H9 (cell line): Measurements from ENCODE around the gene BBC3. TPM values are rescaled to one million over a fixed set of nuclear protein-coding genes. Genes with fewer than 3 reads are reported as not detected.

Experiments
- DNase-seq: peaks from one replicate; pipeline ENCODE4 v3.0.0-alpha.2; 2017
- H2AFZ ChIP-seq: one replicate; pipeline ENCODE4 v1.6.1; 2013; ENCODE audit warnings: mild to moderate bottlenecking, low read length, control low read depth, moderate library complexity
- H2AK5ac ChIP-seq: 2 replicates; pipeline ENCODE4 v1.6.1; 2013; ENCODE audit warnings: low read length, control low read depth, mixed read lengths; ENCODE audit not compliant: insufficient read length
- H2BK120ac ChIP-seq: one replicate; pipeline ENCODE4 v1.6.1; 2013; ENCODE audit warnings: low read depth, mild to moderate bottlenecking, low read length, control low read depth, inconsistent platforms; ENCODE audit not compliant: poor library complexity, severe bottlenecking
- H2BK12ac ChIP-seq: 2 replicates; pipeline ENCODE4 v1.6.1; 2013; ENCODE audit warnings: low read length, control low read depth, mixed read lengths, low read depth; ENCODE audit not compliant: insufficient read length
- H2BK15ac ChIP-seq: 2 replicates; pipeline ENCODE4 v1.6.1; 2013; ENCODE audit warnings: low read depth, low read length, control low read depth
- H2BK20ac ChIP-seq: one replicate; pipeline ENCODE4 v1.6.1; 2013; ENCODE audit warnings: low read depth, mild to moderate bottlenecking, low read length, control low read depth, inconsistent platforms; ENCODE audit not compliant: poor library complexity, severe bottlenecking
- H2BK5ac ChIP-seq: 2 replicates; pipeline ENCODE4 v1.6.1; 2013; ENCODE audit warnings: low read length, control low read depth, mixed read lengths; ENCODE audit not compliant: insufficient read length
- H3K14ac ChIP-seq: 2 replicates; pipeline ENCODE4 v1.6.1; 2013; ENCODE audit warnings: low read length, control low read depth; ENCODE audit not compliant: insufficient read depth
- H3K18ac ChIP-seq: 2 replicates; pipeline ENCODE4 v1.6.1; 2013; ENCODE audit warnings: low read depth, mild to moderate bottlenecking, mixed read lengths, low read length, control low read depth; ENCODE audit not compliant: insufficient read length
- H3K23ac ChIP-seq: 2 replicates; pipeline ENCODE4 v1.6.1; 2013; ENCODE audit warnings: low read length, control low read depth, mixed read lengths, low read depth; ENCODE audit not compliant: insufficient read length
- H3K23me2 ChIP-seq: 2 replicates; pipeline ENCODE4 v1.6.1; 2013; ENCODE audit warnings: low read depth, mild to moderate bottlenecking, mixed read lengths, low read length, control low read depth; ENCODE audit not compliant: insufficient read length, poor library complexity, severe bottlenecking
- H3K27ac ChIP-seq: 2 replicates; pipeline ENCODE4 v1.5.1; 2013; ENCODE audit warnings: low read length, control low read depth, mixed read lengths, low read depth; ENCODE audit not compliant: insufficient read length
- H3K27me3 ChIP-seq: 2 replicates; pipeline ENCODE4 v1.6.1; 2013; ENCODE audit warnings: low read length, control low read depth, inconsistent platforms; ENCODE audit not compliant: insufficient read depth
- H3K4ac ChIP-seq: 2 replicates; pipeline ENCODE4 v1.6.1; 2013; ENCODE audit warnings: low read depth, mild to moderate bottlenecking, control low read depth, inconsistent platforms, low read length, moderate library complexity
- H3K4me1 ChIP-seq: 2 replicates; pipeline ENCODE4 v1.6.1; 2013; ENCODE audit warnings: low read length, control low read depth, inconsistent platforms; ENCODE audit not compliant: insufficient read depth
- H3K4me2 ChIP-seq: 2 replicates; pipeline ENCODE4 v1.6.1; 2013; ENCODE audit warnings: low read length, control low read depth, mixed read lengths; ENCODE audit not compliant: insufficient read length, insufficient read depth
- H3K56ac ChIP-seq: 2 replicates; pipeline ENCODE4 v1.6.1; 2013; ENCODE audit warnings: low read depth, mild to moderate bottlenecking, mixed read lengths, low read length, control low read depth; ENCODE audit not compliant: insufficient read length
- H3K79me1 ChIP-seq: 2 replicates; pipeline ENCODE4 v1.6.1; 2013; ENCODE audit warnings: low read depth, mild to moderate bottlenecking, moderate library complexity, low read length, control low read depth, inconsistent platforms; ENCODE audit not compliant: insufficient read depth, poor library complexity, severe bottlenecking
- H3K79me2 ChIP-seq: 2 replicates; pipeline ENCODE4 v1.6.1; 2013; ENCODE audit warnings: low read length, control low read depth, inconsistent platforms; ENCODE audit not compliant: insufficient read depth
- H3K9ac ChIP-seq: 2 replicates; pipeline ENCODE4 v1.6.1; 2013; ENCODE audit warnings: low read length, control low read depth, mixed read lengths; ENCODE audit not compliant: insufficient read length; ENCODE audit errors: extremely low read depth
- H3K9me3 ChIP-seq: one replicate; pipeline ENCODE4 v1.6.1; 2013; ENCODE audit warnings: low read depth, low read length, inconsistent platforms; ENCODE audit not compliant: control insufficient read depth
- H3T11ph ChIP-seq: one replicate; pipeline ENCODE4 v1.6.1; 2013; ENCODE audit warnings: mild to moderate bottlenecking, low read length, control low read depth, inconsistent platforms
- H4K20me1 ChIP-seq: one replicate; pipeline ENCODE4 v1.6.1; 2013; ENCODE audit not compliant: control insufficient read depth, insufficient read length, insufficient read depth
- H4K5ac ChIP-seq: 2 replicates; pipeline ENCODE4 v1.6.1; 2013; ENCODE audit warnings: low read depth, mild to moderate bottlenecking, mixed read lengths, low read length, control low read depth; ENCODE audit not compliant: insufficient read length
- H4K8ac ChIP-seq: replicated peaks from 2 replicates; pipeline ENCODE4 v1.6.1; 2013; ENCODE audit warnings: low read length, control low read depth, mixed read lengths, low read depth; ENCODE audit not compliant: insufficient read length
- H4K91ac ChIP-seq: 2 replicates; pipeline ENCODE4 v1.6.1; 2013; ENCODE audit warnings: low read depth, mild to moderate bottlenecking, moderate library complexity, mixed read lengths, low read length, control low read depth; ENCODE audit not compliant: insufficient read length
- H3K27ac Mint-ChIP-seq, 3 experiments: 2 replicates in 2 of 3; 3 replicates in 1 of 3; pipeline ENCODE4 v1.8.0; 2020 to 2021; ENCODE audit warnings: mixed read lengths in 3 of 3, mild to moderate bottlenecking in 1 of 3, moderate library complexity in 1 of 3
- H3K27me3 Mint-ChIP-seq: 2 replicates; pipeline ENCODE4 v1.8.0; 2021; ENCODE audit warnings: low read depth, mild to moderate bottlenecking, moderate library complexity, mixed read lengths
- H3K36me3 Mint-ChIP-seq, 3 experiments: 2 replicates in 2 of 3; 3 replicates in 1 of 3; pipeline ENCODE4 v1.8.0; 2020 to 2021; ENCODE audit warnings: low read depth in 3 of 3, mixed read lengths in 3 of 3; ENCODE audit not compliant: insufficient read depth in 1 of 3
- H3K4me1 Mint-ChIP-seq, 2 experiments: 2 replicates each; pipeline ENCODE4 v1.8.0; 2020; ENCODE audit warnings: mixed read lengths in 2 of 2
- H3K4me3 Mint-ChIP-seq, 2 experiments: 2 replicates in 1 of 2; 3 replicates in 1 of 2; pipeline ENCODE4 v1.8.0; 2020 to 2021; ENCODE audit warnings: mild to moderate bottlenecking in 2 of 2, mixed read lengths in 2 of 2, moderate library complexity in 1 of 2
- H3K9me3 Mint-ChIP-seq, 2 experiments: 2 replicates in 1 of 2; 3 replicates in 1 of 2; pipeline ENCODE4 v1.8.0; 2020; ENCODE audit warnings: mild to moderate bottlenecking in 2 of 2, mixed read lengths in 2 of 2, moderate library complexity in 1 of 2
- CTCF ChIP-seq: fragments of 200-600 bp; sonication (generic); conservative IDR thresholded peaks from 3 replicates; pipeline ENCODE4 v1.8.0; 2021; ENCODE audit warnings: antibody characterized with exemption, mild to moderate bottlenecking
- WGBS: extraction: QIAGEN DNeasy Blood & Tissue Kit; methylation state at CpG from one replicate; pipeline ENCODE4 v1.1.7; 2013; ENCODE audit warnings: missing lambda C conversion rate, low lambda C conversion rate, mixed read lengths; ENCODE audit not compliant: insufficient read length; ENCODE audit errors: extremely low coverage; 5-methylcytosine and 5-hydroxymethylcytosine counted together
- total RNA-seq: library from RNA; stranded (reverse); gene quantifications from 2 replicates; pipeline ENCODE4 v1.2.1, GENCODE V29; 2021

The BBC3 gene
- total RNA-seq, 1 experiment from 2014 or later, result 23.2 TPM

GRCh38 chr19:47268028-47268427 is 37.0 kb upstream of the BBC3 start:
- H3K27me3 Mint-ChIP-seq, result no peaks in the 10 kb centered on the region
- H4K5ac ChIP-seq, result no peak overlapping the region
- no peak overlapping the region for H3K4me2 ChIP-seq
- no peak for TF ChIP-seq CTCF
- H2BK15ac ChIP-seq, result no peak overlapping the region
- no peak overlapping the region for H2BK20ac ChIP-seq
- H4K8ac ChIP-seq, result no peak overlapping the region
- H2BK120ac ChIP-seq, result no peak overlapping the region
- H2AFZ ChIP-seq, result no peak overlapping the region
- no peak overlapping the region for H3K9ac ChIP-seq
- H3K4me1 ChIP-seq, result peaks cover 5% of the 10 kb centered on the region
- no peaks in the 10 kb centered on the region for H3K27me3 ChIP-seq
- no peaks in the 10 kb centered on the region for H3K79me1 ChIP-seq
- H2BK5ac ChIP-seq, result no peak overlapping the region
- no peaks in the 10 kb centered on the region for H3K79me2 ChIP-seq
- H3K23ac ChIP-seq, result no peak overlapping the region
- no peaks in the 10 kb centered on the region for H3K9me3 ChIP-seq
- peak overlapping the region in 1 of 3 experiments; percentile 14; a peak in 1 of 7 replicates for H3K27ac Mint-ChIP-seq
- H3K56ac ChIP-seq, result no peak overlapping the region
- H3K4me3 Mint-ChIP-seq, result no peak overlapping the region
- no peak overlapping the region for H2BK12ac ChIP-seq
- H3K27ac ChIP-seq, result no peak overlapping the region
- no peak overlapping the region for H2AK5ac ChIP-seq
- H3K4ac ChIP-seq, result no peak overlapping the region
- H3K18ac ChIP-seq, result no peak overlapping the region
- peaks cover 14 to 19% of the 10 kb centered on the region in 2 experiments for H3K4me1 Mint-ChIP-seq
- H4K20me1 ChIP-seq, result no peaks in the 10 kb centered on the region
- H3T11ph ChIP-seq, result no peak overlapping the region
- no peak overlapping the region for H4K91ac ChIP-seq
- H3K9me3 Mint-ChIP-seq, result no peaks in the 10 kb centered on the region
- H3K14ac ChIP-seq, result no peak overlapping the region
- H3K23me2 ChIP-seq, result peaks cover 7% of the 10 kb centered on the region
- WGBS, result no CpG with 5 or more reads among the region's 6 CpGs
- peaks cover 30 to 59% (median 58%) of the 10 kb centered on the region in 3 experiments for H3K36me3 Mint-ChIP-seq
- no peak for DNase-seq
